PC-9 (cell line): ENCODE measurements around the gene COL16A1. TPM values are rescaled to one million over a fixed set of nuclear protein-coding genes. Genes with fewer than 3 reads are reported as not detected.

Experiments used
- BruUV-seq: library from RNA; stranded (reverse); fragments of 400-500 nt; replicated peaks from 2 replicates; lab custom pipeline; 2021; lab: Mats Ljungman, UMichigan
- CTCF ChIA-PET: fragments of 300-600 bp; sonication (Branson Sonifier 250); formaldehyde crosslinking; loops from one replicate; lab custom pipeline; 2022; ENCODE audit warnings: antibody characterized with exemption; lab: Charles Lee
- POLR2A ChIA-PET: fragments of 300-600 bp; sonication (Branson Sonifier 250); formaldehyde crosslinking; loops from one replicate; lab custom pipeline; 2022; ENCODE audit warnings: antibody characterized with exemption; ENCODE audit not compliant: unreplicated experiment; lab: Charles Lee
- DNase-seq, 2 experiments: peaks; one replicate each; pipeline versions ENCODE4 v3.0.0 to v3.0.0-alpha.2; 2015 to 2022; ENCODE audit warnings: mixed read lengths in 1 of 2
- H2AFZ ChIP-seq: fragments of 200-600 bp; sonication (generic); 2 replicates; pipeline ENCODE4 v1.8.1; 2017; ENCODE audit warnings: antibody characterized with exemption
- H3F3A ChIP-seq: fragments of 200-600 bp; sonication (generic); 2 replicates; pipeline ENCODE4 v1.8.1; 2017; ENCODE audit warnings: antibody characterized with exemption, mild to moderate bottlenecking, low read depth; ENCODE audit not compliant: insufficient read depth
- H3K27ac ChIP-seq: fragments of 200-600 bp; sonication (generic); 2 replicates; pipeline ENCODE4 v1.6.1; 2016; ENCODE audit warnings: mixed run types
- H3K27me3 ChIP-seq: fragments of 200-600 bp; sonication (generic); 2 replicates; pipeline ENCODE4 v1.6.1; 2016; ENCODE audit warnings: low read depth, mixed run types; ENCODE audit not compliant: insufficient read depth
- H3K36me3 ChIP-seq: fragments of 200-600 bp; sonication (generic); 2 replicates; pipeline ENCODE4 v1.6.1; 2016; ENCODE audit warnings: low read depth, mixed run types
- H3K4me1 ChIP-seq: fragments of 200-600 bp; sonication (generic); replicated peaks from 2 replicates; pipeline ENCODE4 v1.6.1; 2016; ENCODE audit warnings: mixed run types; ENCODE audit not compliant: insufficient read depth
- H3K4me2 ChIP-seq: fragments of 200-600 bp; sonication (generic); 2 replicates; pipeline ENCODE4 v1.6.1; 2017; ENCODE audit warnings: mixed run types
- H3K4me3 ChIP-seq: fragments of 200-600 bp; sonication (generic); 2 replicates; pipeline ENCODE4 v1.6.1; 2016; ENCODE audit warnings: mixed run types
- H3K79me2 ChIP-seq: fragments of 200-600 bp; sonication (generic); 2 replicates; pipeline ENCODE4 v1.6.1; 2017; ENCODE audit warnings: low read depth, mixed run types
- H3K9me2 ChIP-seq: fragments of 200-600 bp; sonication (generic); 2 replicates; pipeline ENCODE4 v1.8.1; 2017; ENCODE audit warnings: mild to moderate bottlenecking; ENCODE audit not compliant: insufficient read depth
- H3K9me3 ChIP-seq: fragments of 200-600 bp; sonication (generic); 2 replicates; pipeline ENCODE4 v1.8.1; 2016; ENCODE audit warnings: low read depth; ENCODE audit not compliant: insufficient read depth
- H4K20me1 ChIP-seq: fragments of 200-600 bp; sonication (generic); 2 replicates; pipeline ENCODE4 v1.8.1; 2017; ENCODE audit not compliant: insufficient read depth
- CTCF ChIP-seq: fragments of 200-600 bp; sonication (generic); conservative IDR thresholded peaks from 2 replicates; pipeline ENCODE4 v1.6.1; 2017; ENCODE audit warnings: mixed run types, antibody characterized with exemption, mild to moderate bottlenecking, moderate library complexity
- EZH2 ChIP-seq: fragments of 200-600 bp; sonication (generic); IDR thresholded peaks from 2 replicates; pipeline ENCODE4 v1.8.0; 2017; ENCODE audit warnings: antibody characterized with exemption, low read depth
- intact Hi-C: fragments of 100-400 bp; cut with micrococcal nuclease; formaldehyde crosslinking; loops from one replicate; pipeline ENCODE4 v1.10.0; 2022; ENCODE audit not compliant: unreplicated experiment
- total RNA-seq: library from RNA; stranded (reverse); gene quantifications from 2 replicates; pipeline ENCODE4 v1.2.3, GENCODE V29; 2021

Gene COL16A1
- total RNA-seq, 1 experiment from 2014 or later, result 4.8 TPM

GRCh38 chr1:31647106-31647505 lies 56.7 kb downstream of the COL16A1 start:
- H3K27ac ChIP-seq, result no peak overlapping the region
- intact Hi-C loops, result loop anchor here (5.0 kb wide), 1 partner anchor 70 kb away; the partner anchor contains the start of gene TINAGL1
- H3K9me3 ChIP-seq, result no peaks in the 10 kb centered on the region
- H3K4me1 ChIP-seq, result peaks cover 28% of the 10 kb centered on the region
- H3K79me2 ChIP-seq, result peaks cover 35% of the 10 kb centered on the region
- no peaks in the 10 kb centered on the region for H4K20me1 ChIP-seq
- no peak for DNase-seq
- no peaks in the 10 kb centered on the region for H3K9me2 ChIP-seq
- no peak overlapping the region for H3K4me3 ChIP-seq
- POLR2A ChIA-PET, result interaction anchor here (0.5 kb wide), 1 partner anchor 383 kb away, joined by 3 read pairs; no protein-coding TSS in a partner anchor
- TF ChIP-seq CTCF, result no peak
- H3K36me3 ChIP-seq, result no peaks in the 10 kb centered on the region
- BruUV-seq, result no TSS peak
- no peak overlapping the region for H2AFZ ChIP-seq
- H3F3A ChIP-seq, result peaks cover 39% of the 10 kb centered on the region
- H3K4me2 ChIP-seq, result no peak overlapping the region
- CTCF ChIA-PET, result no interaction called here
- H3K27me3 ChIP-seq, result no peaks in the 10 kb centered on the region

GRCh38 chr1:31646259-31646960 lies 57.4 kb downstream of the COL16A1 start:
- Histone ChIP-seq H3K4me2 (peak overlapping the region; percentile 94), H4K20me1 (no peaks in the 10 kb centered on the region), H3K9me3 (no peaks in the 10 kb centered on the region), H3K36me3 (peaks cover 4% of the 10 kb centered on the region; the same call in 1 of the 2 replicates), H2AFZ (no peak overlapping the region), H3K9me2 (no peaks in the 10 kb centered on the region), H3K27ac (no peak overlapping the region), H3F3A (peaks cover 41% of the 10 kb centered on the region), H3K79me2 (peaks cover 42% of the 10 kb centered on the region), H3K27me3 (no peaks in the 10 kb centered on the region), H3K4me3 (no peak overlapping the region), H3K4me1 (peaks cover 32% of the 10 kb centered on the region)
- no TSS peak for BruUV-seq
- ChIA-PET POLR2A (interaction anchor here (0.5 kb wide), 1 partner anchor 259 kb away, joined by 26 read pairs; no protein-coding TSS in a partner anchor), CTCF (no interaction called here)
- intact Hi-C loops, result loop anchor here (5.0 kb wide), 1 partner anchor 69 kb away; the partner anchor contains the start of gene TINAGL1
- no peak for DNase-seq
- TF ChIP-seq CTCF, result no peak
- no peak for TF ChIP-seq EZH2

- intact Hi-C loops, result loop anchor here (5.0 kb wide), 1 partner anchor 68 kb away; the partner anchor contains the start of gene TINAGL1
- no peaks in the 10 kb centered on the region for H3K9me3 ChIP-seq
- peak overlapping the region; percentile 76 for H3K4me3 ChIP-seq
- BruUV-seq, result TSS peak; percentile 70
- H3K79me2 ChIP-seq, result peaks cover 54% of the 10 kb centered on the region
- H4K20me1 ChIP-seq, result peaks cover under 1% of the 10 kb centered on the region; the same call in 1 of the 2 replicates
- peak overlapping the region; percentile 94 for H3K4me2 ChIP-seq
- peaks cover 38% of the 10 kb centered on the region for H3F3A ChIP-seq
- no peaks in the 10 kb centered on the region for H3K9me2 ChIP-seq
- peaks cover 32% of the 10 kb centered on the region for H3K4me1 ChIP-seq
- TF ChIP-seq EZH2 (no peak), CTCF (no peak)
- peak overlapping the region; percentile 81 for H3K27ac ChIP-seq
- H2AFZ ChIP-seq, result peak overlapping the region; percentile 82
- DNase-seq, result no peak
- ChIA-PET POLR2A (interaction anchor here (0.6 to 0.7 kb wide), 8 partner anchors 21 to 749 kb away, joined by 3 to 16 read pairs (median 5); partner anchors contain the start of gene BSDC1), CTCF (interaction anchor here (0.5 to 0.6 kb wide), 6 partner anchors 16 to 534 kb away, joined by 3 to 10 read pairs (median 6); partner anchors contain the start of gene TXLNA)
- no peaks in the 10 kb centered on the region for H3K27me3 ChIP-seq
- H3K36me3 ChIP-seq, result peaks cover 5% of the 10 kb centered on the region; the same call in 1 of the 2 replicates
These were observed 58.6 kb downstream of the COL16A1 start for GRCh38 chr1:31645274-31645568.
